Endothelial cell of umbilical vein (primary cell): ENCODE measurements around the gene PARP9. TPM values are rescaled to one million over a fixed set of nuclear protein-coding genes. Genes with fewer than 3 reads are reported as not detected.

Source experiments
- BruUV-seq: library from RNA; stranded (reverse); fragments of 400-500 nt; replicated peaks from 2 replicates; lab custom pipeline; 2021; lab: Mats Ljungman, UMichigan
- CTCF ChIA-PET: fragments of 300-600, 350-600 bp; sonication (Branson Sonifier 250); formaldehyde crosslinking; loops from one replicate; lab custom pipeline; 2021; ENCODE audit warnings: antibody characterized with exemption, inconsistent platforms; lab: Charles Lee
- POLR2A ChIA-PET: fragments of 300-600, 350-600 bp; sonication (Branson Sonifier 250); formaldehyde crosslinking; loops from one replicate; lab custom pipeline; 2021; ENCODE audit warnings: antibody characterized with exemption, inconsistent platforms; lab: Charles Lee
- DNase-seq: peaks from one replicate; pipeline ENCODE4 v3.0.0-alpha.2; 2011; ENCODE audit warnings: low read depth, low spot score
- FAIRE-seq: peaks from 2 replicates; lab custom pipeline; 2011; peaks lifted over from hg19 to GRCh38; lab: Jason Lieb, UNC
- H2AFZ ChIP-seq: 2 replicates; pipeline ENCODE4 v1.6.0; 2012; ENCODE audit warnings: low read depth, low read length, control low read depth, inconsistent platforms
- H3K27ac ChIP-seq: 2 replicates; pipeline ENCODE4 v1.5.1; 2011; ENCODE audit warnings: low read depth, mild to moderate bottlenecking, control low read depth, low read length, moderate library complexity; ENCODE audit not compliant: insufficient read depth
- H3K27me3 ChIP-seq, 2 experiments: 2 replicates each; pipeline versions ENCODE4 v1.6.0 to v1.6.1; 2011; ENCODE audit warnings: low read length in 2 of 2, mixed read lengths in 1 of 2; ENCODE audit not compliant: control insufficient read depth in 2 of 2, insufficient read depth in 2 of 2
- H3K36me3 ChIP-seq, 2 experiments: 2 replicates in 1 of 2; 3 replicates in 1 of 2; pipeline ENCODE4 v1.5.1; 2011; ENCODE audit warnings: low read length in 2 of 2, mild to moderate bottlenecking in 1 of 2, moderate library complexity in 1 of 2; ENCODE audit not compliant: control insufficient read depth in 2 of 2, insufficient read depth in 2 of 2; ENCODE audit errors: extremely low read depth in 1 of 2
- H3K4me1 ChIP-seq: 3 replicates; pipeline ENCODE4 v1.5.1; 2011; ENCODE audit warnings: mild to moderate bottlenecking, low read length; ENCODE audit not compliant: control insufficient read depth, insufficient read depth; ENCODE audit errors: extremely low read depth
- H3K4me2 ChIP-seq: 2 replicates; pipeline ENCODE4 v1.6.1; 2011; ENCODE audit warnings: low read length, control low read depth, mixed read lengths; ENCODE audit not compliant: insufficient read depth
- H3K4me3 ChIP-seq, 3 experiments: fragments of 200-600 bp in 1 of 3; sonication (generic), shearing (Covaris generic) in 1 of 3; replicated peaks in 1 of 3; 2 replicates each; pipeline ENCODE4 v1.5.1; 2011 to 2016; ENCODE audit warnings: control low read depth in 3 of 3, low read length in 3 of 3, mild to moderate bottlenecking in 2 of 3, inconsistent platforms in 1 of 3, low read depth in 1 of 3, moderate library complexity in 1 of 3; ENCODE audit not compliant: insufficient read depth in 1 of 3
- H3K79me2 ChIP-seq: 2 replicates; pipeline ENCODE4 v1.6.0; 2012; ENCODE audit warnings: low read length, inconsistent platforms; ENCODE audit not compliant: control insufficient read depth, insufficient read depth
- H3K9ac ChIP-seq: replicated peaks from 2 replicates; pipeline ENCODE3; 2011; ENCODE audit warnings: low read length, control low read depth; ENCODE audit not compliant: insufficient read depth; ENCODE audit errors: extremely low read depth
- H3K9me1 ChIP-seq: replicated peaks from 3 replicates; pipeline ENCODE4 v1.6.0; 2011; ENCODE audit warnings: mild to moderate bottlenecking, low read length; ENCODE audit not compliant: control insufficient read depth, insufficient read depth; ENCODE audit errors: extremely low read depth
- H3K9me3 ChIP-seq: replicated peaks from 2 replicates; pipeline ENCODE4 v1.5.1; 2012; ENCODE audit warnings: low read length, inconsistent platforms; ENCODE audit not compliant: control insufficient read depth, insufficient read depth
- H4K20me1 ChIP-seq: replicated peaks from 2 replicates; pipeline ENCODE3; 2011; ENCODE audit warnings: mild to moderate bottlenecking, low read length; ENCODE audit not compliant: control insufficient read depth, insufficient read depth; ENCODE audit errors: extremely low read depth
- CTCF ChIP-seq, 2 donors: IDR thresholded peaks; 1 replicate in 1 of 2; 2 replicates in 1 of 2; pipeline ENCODE4 v1.5.1; 2011; ENCODE audit warnings: low read length in 2 of 2, mild to moderate bottlenecking in 2 of 2, moderate library complexity in 2 of 2, control low read depth in 1 of 2, inconsistent platforms in 1 of 2, low read depth in 1 of 2; ENCODE audit not compliant: insufficient read depth in 1 of 2; ENCODE audit errors: extremely low read depth in 1 of 2
- EZH2 ChIP-seq: IDR thresholded peaks from 2 replicates; pipeline ENCODE4 v1.6.1; 2012; ENCODE audit warnings: borderline replicate concordance, low read depth, mild to moderate bottlenecking, moderate library complexity, low read length, inconsistent platforms; ENCODE audit not compliant: severe bottlenecking
- FOS ChIP-seq: IDR thresholded peaks from 2 replicates; pipeline ENCODE4 v1.6.1; 2011; ENCODE audit warnings: mild to moderate bottlenecking, low read length, moderate library complexity, borderline replicate concordance; ENCODE audit not compliant: insufficient read depth
- GATA2 ChIP-seq: IDR thresholded peaks from 2 replicates; pipeline ENCODE4 v1.7.0; 2011; ENCODE audit warnings: low read depth, mild to moderate bottlenecking, moderate library complexity, mixed read lengths, low read length; ENCODE audit not compliant: insufficient read length, insufficient read depth
- JUN ChIP-seq: IDR thresholded peaks from 2 replicates; pipeline ENCODE4 v1.6.1; 2011; ENCODE audit warnings: borderline replicate concordance, low read depth; ENCODE audit not compliant: insufficient read length, insufficient read depth
- MAX ChIP-seq: IDR thresholded peaks from 2 replicates; pipeline ENCODE4 v1.6.1; 2011; ENCODE audit not compliant: insufficient read depth, insufficient read length
- MYC ChIP-seq: IDR thresholded peaks from one replicate; pipeline ENCODE4 v1.6.1; 2011; ENCODE audit warnings: mild to moderate bottlenecking, low read depth, low read length
- POLR2A ChIP-seq: IDR thresholded peaks from 2 replicates; pipeline ENCODE4 v1.6.1; 2012; ENCODE audit warnings: low read depth, mild to moderate bottlenecking, control low read depth, low read length
- POLR2AphosphoS5 ChIP-seq: IDR thresholded peaks from 2 replicates; pipeline ENCODE4 v1.6.1; 2012; ENCODE audit warnings: low read depth, mild to moderate bottlenecking, control low read depth, low read length, moderate library complexity; ENCODE audit not compliant: insufficient read depth
- dilution Hi-C: fragments of 300-500 bp; cut with MboI; formaldehyde crosslinking; loops from one replicate; pipeline ENCODE4 v1.15.0; 2019; ENCODE audit warnings: low sequenced_read_pairs; ENCODE audit not compliant: extremely low pct_ligation_motif_present
- intact Hi-C: fragments of 100-400 bp; cut with micrococcal nuclease; formaldehyde crosslinking; loops from one replicate; pipeline ENCODE4 v1.10.0; 2022
- polyA plus RNA-seq, 4 experiments: library from polyadenylated mRNA; depleted of rRNA in 3 of 4; stranded (reverse) in 3 of 4; unstranded in 1 of 4; fragments of >200 nt; gene quantifications; 2 replicates each; pipeline versions ENCODE4 v1.2.1 to v1.2.3, GENCODE V29; 2011 to 2012; ENCODE audit warnings: missing spikeins in 1 of 4
- total RNA-seq: library from RNA; stranded (reverse); gene quantifications from 2 replicates; pipeline ENCODE4 v1.2.3, GENCODE V29; 2021

PARP9 gene
- total and polyA plus RNA-seq, 2 donors (not counting 3 experiments of a cell fraction or from before 2014, with no cell fraction given) = 10.1 to 12.5 TPM

GRCh38 chr3:122594025-122594424 lies 29.9 kb upstream of the PARP9 start:
- H2AFZ ChIP-seq = no peak overlapping the region
- H3K27ac ChIP-seq = no peak overlapping the region
- BruUV-seq = no TSS peak
- H3K4me1 ChIP-seq = no peaks in the 10 kb centered on the region
- no peak overlapping the region for H3K9ac ChIP-seq
- H3K36me3 ChIP-seq = no peaks in the 10 kb centered on the region
- ChIA-PET POLR2A (no interaction called here), CTCF (interaction anchor here (1.2 to 1.7 kb wide), 2 partner anchors 16 to 85 kb away, joined by 3 to 5 read pairs; no protein-coding TSS in a partner anchor)
- no peak for DNase-seq
- dilution Hi-C loops = no loop called here
- intact Hi-C loops = no loop called here
- no peaks in the 10 kb centered on the region for H3K9me1 ChIP-seq
- H4K20me1 ChIP-seq = no peaks in the 10 kb centered on the region
- no peak overlapping the region for H3K4me2 ChIP-seq
- no peaks in the 10 kb centered on the region for H3K9me3 ChIP-seq
- no peak for FAIRE-seq
- TF ChIP-seq FOS (no peak), MYC (no peak), MAX (no peak), CTCF (IDR thresholded peaks at IDR 0.05; ENCODE audit: extremely low read depth in 1 of 2, insufficient read depth in 1 of 2, low read depth in 1 of 2, low read length in 2 of 2) (no peak), EZH2 (no peak), GATA2 (no peak), POLR2A (no peak), POLR2AphosphoS5 (no peak), JUN (no peak)
- H3K4me3 ChIP-seq = no peak overlapping the region
- H3K79me2 ChIP-seq = no peaks in the 10 kb centered on the region
- peaks cover 6 to 7% of the 10 kb centered on the region in 2 experiments for H3K27me3 ChIP-seq
